ENCODE results near the gene CCDC73.
"Not testable (repeated sequence)": the region's sequence is repeated elsewhere in the genome, so short reads cannot be mapped to it uniquely, and the experiment has no call there.

Gene CCDC73

DNA sequence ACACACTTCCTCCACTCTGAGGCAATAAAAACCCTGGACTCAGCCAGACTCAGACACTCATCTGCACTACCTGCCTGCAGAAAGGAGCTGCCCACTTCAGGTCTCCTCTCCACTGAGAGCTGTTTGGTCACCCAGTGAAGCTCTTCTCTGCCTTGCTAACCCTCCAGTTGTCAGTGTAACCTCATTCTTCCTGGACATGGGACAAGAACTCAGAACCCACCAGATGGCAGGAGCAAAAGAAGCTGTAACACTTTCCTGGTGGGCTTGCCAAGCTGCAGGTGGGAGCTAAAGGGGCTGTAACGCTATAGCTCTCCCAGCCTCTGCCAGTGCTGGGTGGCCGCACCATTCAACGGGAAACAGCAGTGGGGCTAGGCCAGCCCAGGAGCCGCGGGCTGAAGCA, 89.7 kb downstream of the CCDC73 start:
- DNase-seq, result no peak

DNA sequence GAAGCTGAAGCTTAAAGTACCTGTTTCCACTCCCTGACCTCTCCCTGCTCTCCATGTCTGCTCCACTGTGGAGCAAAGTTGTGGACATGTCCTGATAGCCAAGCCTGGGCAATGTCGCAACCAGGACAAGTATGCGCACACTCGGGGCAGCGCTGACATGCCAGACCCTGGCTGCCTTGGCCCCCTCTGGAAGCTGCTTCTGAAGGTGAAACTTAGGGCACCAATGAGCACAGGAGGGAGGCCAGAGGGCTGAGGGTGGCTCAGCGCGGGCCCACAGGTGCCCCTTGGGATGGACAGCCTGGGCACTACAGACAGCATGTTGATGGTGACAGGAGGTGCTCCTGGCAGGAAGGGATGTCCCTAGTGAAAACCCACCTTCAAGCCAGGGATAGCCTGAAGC, 90.2 kb downstream of the CCDC73 start:
- DNase-seq, result no peak

DNA sequence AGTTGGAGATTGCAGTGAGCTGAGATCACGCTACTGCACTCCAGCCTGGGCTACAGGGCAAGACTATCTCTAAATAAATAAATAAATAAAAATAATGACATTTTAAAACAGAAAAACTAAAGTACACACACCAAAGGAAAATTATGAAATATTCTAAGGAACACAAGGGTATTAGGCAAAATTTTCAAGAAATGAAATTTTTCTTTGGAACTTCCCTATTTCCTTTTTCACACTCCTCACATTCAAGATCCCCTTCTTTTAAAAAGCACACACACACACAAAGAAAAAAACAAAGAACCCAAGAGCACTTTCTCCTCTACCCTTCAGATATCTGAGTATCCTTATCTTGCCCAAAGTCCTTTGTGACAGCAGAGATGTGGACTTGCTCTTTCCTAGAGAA, 92.8 kb downstream of the CCDC73 start:
- DNase-seq, result no peak

DNA sequence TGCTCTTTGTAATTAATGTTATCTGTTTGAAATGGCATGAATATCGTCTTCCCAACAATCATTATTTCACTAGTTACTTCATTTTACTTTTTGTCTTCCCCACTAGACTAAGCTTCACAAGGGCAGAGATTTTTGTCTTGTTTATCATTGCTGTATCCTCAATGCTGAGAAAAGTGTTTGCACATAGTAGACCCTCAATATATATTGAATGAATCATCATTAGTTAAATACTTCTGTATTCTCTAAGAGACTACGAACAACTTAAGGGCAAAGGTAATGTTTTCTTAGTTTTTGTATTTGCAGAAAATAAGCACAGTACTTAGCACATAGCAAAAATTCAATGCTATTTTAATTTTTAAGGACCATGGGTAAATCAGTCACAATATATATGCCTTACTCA, 95.9 kb downstream of the CCDC73 start:
- DNase-seq, result no peak

DNA sequence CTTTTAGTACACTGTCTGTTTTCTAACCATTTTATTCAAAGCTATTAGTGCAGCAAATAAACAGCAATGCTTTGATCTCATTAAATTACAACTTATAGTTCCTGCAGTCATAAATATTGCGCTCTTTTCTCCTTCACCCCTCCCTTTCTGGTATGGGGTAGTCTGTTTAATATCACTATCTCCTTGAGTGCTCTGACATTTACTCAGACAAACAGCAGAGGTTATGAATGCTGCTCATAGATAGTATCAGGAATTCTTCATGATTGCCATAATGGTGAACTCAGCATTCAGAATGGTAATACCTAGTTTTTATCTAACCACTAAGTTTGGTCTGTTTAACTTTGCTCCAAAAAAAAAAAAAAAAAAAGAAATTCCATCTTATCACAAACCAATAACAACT, 123.4 kb downstream of the CCDC73 start:
- no peak for DNase-seq

DNA sequence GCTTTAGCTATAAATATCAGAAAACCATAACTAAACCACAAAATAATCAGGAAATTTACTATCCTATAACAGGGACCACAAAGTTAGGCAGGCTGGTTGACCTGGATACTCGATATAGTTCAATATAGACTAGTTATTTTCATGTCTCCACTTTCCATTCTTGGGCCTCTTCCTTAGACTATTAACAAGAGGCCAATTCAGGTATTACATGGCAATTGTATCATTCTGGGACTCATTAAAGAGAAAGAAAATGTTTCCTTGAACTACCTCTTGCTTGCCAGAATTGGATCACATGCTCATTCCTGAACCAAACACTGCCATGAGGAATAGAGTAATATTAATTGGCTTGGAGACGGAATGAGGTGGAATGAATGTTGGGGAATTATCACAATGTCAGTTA, 134.8 kb downstream of the CCDC73 start:
- DNase-seq, result no peak

GRCh38 chr11:32658639-32659406, 135.6 kb downstream of the CCDC73 start:
- no peak for DNase-seq

- no peak for DNase-seq
These were observed 150.9 kb downstream of the CCDC73 start for GRCh38 chr11:32643526-32643925.

DNA sequence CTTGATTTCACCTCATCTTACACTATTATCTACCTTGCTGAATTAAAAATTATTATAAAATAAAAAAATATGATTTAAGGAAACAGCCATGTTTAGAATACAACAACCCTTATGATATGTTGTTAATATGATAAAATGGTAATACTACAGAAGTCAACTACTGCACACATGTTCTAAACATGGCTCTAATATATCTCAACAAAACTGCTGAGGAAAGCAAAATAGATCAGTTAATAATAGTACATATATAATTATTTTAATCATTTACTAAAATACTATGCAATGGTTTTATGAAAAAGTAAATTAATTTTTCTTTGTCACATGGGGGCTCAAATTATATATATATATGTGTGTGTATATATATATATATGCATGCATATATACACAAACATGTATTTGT, 153.1 kb downstream of the CCDC73 start:
- DNase-seq, result no peak

GRCh38 chr11:32635819-32636218, 158.6 kb downstream of the CCDC73 start:
- DNase-seq, result no peak

DNA sequence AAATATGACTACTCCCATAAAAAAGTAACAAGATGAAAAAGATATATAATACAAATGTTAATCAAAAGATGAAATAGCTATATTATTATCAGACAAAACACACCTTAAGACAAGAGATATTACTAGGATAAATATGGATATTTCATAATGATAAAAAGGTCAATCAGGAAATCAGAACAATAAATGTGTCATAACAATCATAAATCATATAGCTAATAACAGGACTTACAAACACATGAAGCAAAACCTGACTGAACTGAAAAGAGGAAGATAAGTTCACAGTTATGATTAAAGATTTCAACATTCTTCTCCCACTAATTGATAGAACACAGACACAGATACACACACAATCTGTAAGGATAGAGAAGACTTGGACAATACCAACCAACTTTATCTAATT, 163.6 kb downstream of the CCDC73 start:
- DNase-seq, result no peak

DNA sequence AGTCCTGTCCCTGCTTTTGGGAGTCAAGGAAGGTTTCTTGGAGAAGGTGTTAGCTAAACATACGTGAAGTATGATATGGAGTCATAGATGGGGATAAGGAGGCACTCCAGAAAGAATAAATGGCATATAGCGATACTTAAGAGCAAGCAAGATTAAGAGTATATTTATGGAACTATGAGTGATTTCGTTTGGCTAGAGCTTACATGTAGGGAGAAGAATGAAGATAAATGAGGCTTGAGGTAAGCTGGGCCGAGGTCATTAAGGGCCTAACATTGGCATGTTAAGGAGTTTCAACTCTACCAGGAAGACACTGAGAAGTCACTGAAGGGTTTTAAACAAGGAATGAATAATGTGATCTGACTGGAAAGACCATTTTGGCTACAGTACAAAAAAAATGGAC, 177.6 kb downstream of the CCDC73 start:
- DNase-seq, result no peak

- no peak for DNase-seq
These were observed 179.0 kb downstream of the CCDC73 start for GRCh38 chr11:32615422-32615821.

DNA sequence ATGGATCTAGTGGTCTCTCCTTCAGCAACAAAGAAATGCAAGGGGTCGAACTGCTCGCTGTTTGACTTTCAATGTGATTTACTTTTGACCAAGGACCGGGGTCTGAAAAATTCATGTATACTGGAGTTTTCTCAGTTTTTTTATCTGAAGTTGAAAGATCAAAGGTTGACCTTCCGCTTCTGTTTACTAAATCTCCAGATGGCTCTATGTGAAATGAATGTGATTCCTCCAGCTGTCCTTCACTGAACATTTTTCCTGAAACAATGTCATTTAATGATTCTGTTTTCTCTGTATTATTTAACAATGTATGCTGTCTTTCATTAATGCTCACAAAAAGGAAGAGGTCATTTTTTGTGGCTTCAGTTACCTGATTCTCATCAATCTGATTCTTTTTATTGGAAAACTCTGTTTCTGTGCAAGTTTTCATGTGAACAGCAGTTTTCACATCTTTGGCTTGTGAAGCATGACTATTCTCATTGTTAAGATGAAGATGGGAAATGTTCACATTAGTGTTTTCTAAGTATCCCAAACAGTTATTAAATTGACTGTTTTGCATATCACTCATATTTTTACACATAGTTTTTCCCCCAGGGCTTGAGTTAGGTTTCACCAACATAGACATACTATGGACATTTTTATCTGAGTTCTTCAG, 180.8 kb downstream of the CCDC73 start:
- no peak for DNase-seq

GRCh38 chr11:32610797-32611352, 183.6 kb downstream of the CCDC73 start:
- no peak for DNase-seq

- DNase-seq, result not testable (repeated sequence)
These were observed 185.6 kb downstream of the CCDC73 start for GRCh38 chr11:32608826-32609225.

DNA sequence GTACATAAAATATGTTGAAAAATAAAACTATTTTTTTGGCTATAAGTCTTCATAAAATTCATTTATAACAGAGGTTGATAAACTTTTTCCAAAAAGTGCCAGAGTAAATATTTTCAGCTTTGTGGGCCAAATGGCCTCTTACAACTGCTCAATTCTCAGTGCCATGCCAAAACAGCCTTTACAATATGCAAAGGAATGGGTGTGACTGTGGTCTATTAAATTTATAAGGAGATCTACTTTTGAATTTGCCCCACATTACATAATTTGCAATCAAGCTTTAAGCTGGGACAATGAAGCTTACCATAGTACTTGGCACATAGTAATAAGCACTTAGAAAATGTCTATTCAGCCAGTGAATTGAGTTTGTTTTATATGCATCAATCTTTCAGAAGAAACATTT, 188.2 kb downstream of the CCDC73 start:
- DNase-seq, result no peak

GRCh38 chr11:32602657-32603415, 191.6 kb downstream of the CCDC73 start:
- no peak for DNase-seq

GRCh38 chr11:32597921-32598320, 196.5 kb downstream of the CCDC73 start:
- no peak for DNase-seq

GRCh38 chr11:32596114-32596513, 198.3 kb downstream of the CCDC73 start:
- not testable (repeated sequence) for DNase-seq

GRCh38 chr11:32594272-32594671, 200.2 kb downstream of the CCDC73 start:
- DNase-seq, result no peak

DNA sequence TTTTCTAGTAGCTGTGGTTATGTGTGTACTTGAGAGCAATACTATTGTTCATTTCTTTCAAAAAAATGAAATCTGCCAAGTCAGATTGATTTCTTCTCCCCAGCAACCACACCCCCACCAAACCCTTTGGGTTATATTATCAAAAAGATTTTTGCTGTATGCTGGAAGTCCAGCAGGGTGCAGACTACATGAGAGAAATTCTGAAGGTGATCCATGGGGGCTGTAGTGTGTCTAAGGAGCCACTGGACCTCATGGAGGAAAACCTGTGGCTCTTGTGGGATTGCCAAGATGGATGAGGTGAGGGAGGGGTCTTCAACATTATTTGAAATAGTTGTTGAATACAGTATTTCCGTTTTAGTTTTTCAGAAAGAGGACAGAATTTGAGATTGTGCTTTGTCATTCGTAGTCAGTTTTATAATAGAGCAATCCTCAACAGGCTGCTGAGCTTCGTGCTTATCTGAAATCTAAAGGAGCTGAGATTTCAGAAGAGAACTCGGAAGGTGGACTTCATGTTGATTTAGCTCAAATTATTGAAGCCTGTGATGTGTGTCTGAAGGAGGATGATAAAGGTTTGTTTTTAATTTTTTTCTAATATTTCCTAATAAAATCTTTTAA, 207.8 kb downstream of the CCDC73 start:
- DNase-seq, result peak in 1 of 2 experiments; percentile 48

GRCh38 chr11:32584921-32585320, 209.5 kb downstream of the CCDC73 start:
- DNase-seq, result no peak
